ENCODE measurements around the gene FRMD4A. TPM values are rescaled to one million over a fixed set of nuclear protein-coding genes. Genes with fewer than 3 reads are reported as not detected.

FRMD4A gene
- total RNA-seq, 1 donor from 2014 or later: 0.64 TPM

DNA sequence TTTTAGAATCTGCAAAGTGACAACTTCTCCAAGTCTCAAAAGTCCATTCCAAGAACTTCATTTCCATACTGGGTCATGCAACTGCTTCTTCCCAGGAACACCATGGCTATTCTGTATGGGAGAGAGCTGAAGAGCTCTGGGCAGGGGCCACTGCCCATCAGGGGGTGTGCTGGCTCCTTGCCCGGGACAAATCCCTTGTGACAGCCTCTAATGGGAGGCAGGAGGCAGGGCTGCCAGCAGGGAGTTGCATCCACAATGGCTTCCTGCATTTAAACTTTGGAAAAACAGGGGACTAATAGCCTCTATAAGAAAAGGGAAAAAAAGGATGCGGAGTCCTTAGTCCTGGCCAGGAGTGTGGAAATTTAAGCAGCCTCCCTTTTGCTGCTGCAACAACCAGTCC lies 18.4 kb upstream of the FRMD4A start:
- TF ChIP-seq, protein P1, sequence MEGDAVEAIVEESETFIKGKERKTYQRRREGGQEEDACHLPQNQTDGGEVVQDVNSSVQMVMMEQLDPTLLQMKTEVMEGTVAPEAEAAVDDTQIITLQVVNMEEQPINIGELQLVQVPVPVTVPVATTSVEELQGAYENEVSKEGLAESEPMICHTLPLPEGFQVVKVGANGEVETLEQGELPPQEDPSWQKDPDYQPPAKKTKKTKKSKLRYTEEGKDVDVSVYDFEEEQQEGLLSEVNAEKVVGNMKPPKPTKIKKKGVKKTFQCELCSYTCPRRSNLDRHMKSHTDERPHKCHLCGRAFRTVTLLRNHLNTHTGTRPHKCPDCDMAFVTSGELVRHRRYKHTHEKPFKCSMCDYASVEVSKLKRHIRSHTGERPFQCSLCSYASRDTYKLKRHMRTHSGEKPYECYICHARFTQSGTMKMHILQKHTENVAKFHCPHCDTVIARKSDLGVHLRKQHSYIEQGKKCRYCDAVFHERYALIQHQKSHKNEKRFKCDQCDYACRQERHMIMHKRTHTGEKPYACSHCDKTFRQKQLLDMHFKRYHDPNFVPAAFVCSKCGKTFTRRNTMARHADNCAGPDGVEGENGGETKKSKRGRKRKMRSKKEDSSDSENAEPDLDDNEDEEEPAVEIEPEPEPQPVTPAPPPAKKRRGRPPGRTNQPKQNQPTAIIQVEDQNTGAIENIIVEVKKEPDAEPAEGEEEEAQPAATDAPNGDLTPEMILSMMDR (IDR thresholded peaks at IDR 0.05): no peak
- ChIA-PET CTCF (no interaction called here), POLR2A (no interaction called here)
- intact Hi-C loops (cut with micrococcal nuclease): no loop called here
- Mint-ChIP-seq H3K27me3 (peaks cover 19% of the 10 kb centered on the region), H3K4me3 (no peak overlapping the region), H3K27ac (no peak overlapping the region), H3K4me1 (no peaks in the 10 kb centered on the region), H3K36me3 (ENCODE audit: low read depth) (no peaks in the 10 kb centered on the region), H3K9me3 (no peaks in the 10 kb centered on the region)
- no peak for DNase-seq
- no peak for ATAC-seq (ENCODE audit: low read depth)

DNA sequence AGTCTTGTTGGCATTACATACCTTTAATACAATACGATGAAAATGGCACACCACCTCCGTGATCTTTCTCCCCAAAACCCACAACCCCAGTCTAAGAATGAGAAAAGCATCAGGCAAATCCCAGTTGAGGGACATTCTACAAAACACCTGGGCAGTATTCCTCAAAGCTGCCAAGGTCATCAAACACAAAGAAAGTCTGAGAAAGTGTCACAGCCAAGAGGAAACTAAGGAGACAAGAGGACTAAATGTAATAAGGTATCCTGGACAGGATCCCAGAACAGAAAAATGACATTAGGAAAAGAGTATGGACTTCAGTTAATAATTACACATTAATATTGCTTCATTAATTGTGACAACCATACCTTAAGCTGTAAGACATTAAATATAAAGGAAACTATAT lies 14.5 kb upstream of the FRMD4A start:
- POLR2A ChIA-PET: no interaction called here

DNA sequence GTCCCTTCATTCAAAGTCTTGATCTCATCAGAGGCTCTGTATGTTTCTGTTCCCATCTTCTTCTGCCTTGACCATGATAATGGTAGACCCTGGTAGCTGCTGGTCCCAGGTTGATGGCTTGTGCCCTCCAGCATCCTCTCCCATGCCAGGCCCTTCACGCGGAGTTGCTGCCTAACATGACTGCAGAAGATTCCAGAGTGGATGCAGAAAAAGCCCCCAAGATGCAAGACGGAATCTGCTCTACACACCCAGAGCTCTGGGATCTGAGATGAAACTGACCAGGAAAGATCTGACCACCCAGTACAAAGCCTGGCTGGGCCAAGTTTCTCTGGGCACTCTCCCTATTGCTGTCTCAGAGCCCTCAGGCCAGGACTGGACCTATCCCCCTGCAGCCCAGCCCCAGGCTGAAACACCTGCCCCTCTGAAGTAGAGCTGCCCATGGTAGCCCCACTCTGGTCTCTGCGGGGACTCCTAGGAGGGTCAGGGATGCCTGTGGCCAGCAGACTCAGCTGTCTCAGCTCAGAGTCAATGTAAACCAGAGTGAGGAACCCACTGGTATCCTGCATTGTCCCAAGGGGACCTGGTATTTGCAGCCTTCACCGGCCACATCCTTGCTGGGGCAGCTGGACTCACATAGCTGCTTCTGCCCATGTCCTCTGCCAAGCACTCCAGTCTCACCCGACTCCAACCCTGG lies 9.5 kb upstream of the FRMD4A start:
- Mint-ChIP-seq H3K9me3 (no peaks in the 10 kb centered on the region), H3K4me1 (no peaks in the 10 kb centered on the region), H3K36me3 (ENCODE audit: low read depth) (no peaks in the 10 kb centered on the region), H3K27me3 (peaks cover 23% of the 10 kb centered on the region), H3K4me3 (no peak overlapping the region), H3K27ac (no peak overlapping the region)
- POLR2A ChIA-PET: no interaction called here
- CTCF ChIA-PET: no interaction called here
- DNase-seq (no peak), ATAC-seq (ENCODE audit: low read depth) (no peak)
- intact Hi-C loops (cut with micrococcal nuclease): no loop called here
- TF ChIP-seq, protein P1 (IDR thresholded peaks at IDR 0.05): no peak

More for the DNA sequence above, 14.5 kb upstream of the FRMD4A start:
- TF ChIP-seq, protein P1 (IDR thresholded peaks at IDR 0.05): no peak
- CTCF ChIA-PET: no interaction called here
- intact Hi-C loops (cut with micrococcal nuclease): no loop called here
- Mint-ChIP-seq H3K36me3 (ENCODE audit: low read depth) (no peaks in the 10 kb centered on the region), H3K4me3 (no peak overlapping the region), H3K4me1 (no peaks in the 10 kb centered on the region), H3K27ac (no peak overlapping the region), H3K9me3 (no peaks in the 10 kb centered on the region), H3K27me3 (peaks cover 28% of the 10 kb centered on the region)
- ATAC-seq (ENCODE audit: low read depth) (no peak), DNase-seq (no peak)

DNA sequence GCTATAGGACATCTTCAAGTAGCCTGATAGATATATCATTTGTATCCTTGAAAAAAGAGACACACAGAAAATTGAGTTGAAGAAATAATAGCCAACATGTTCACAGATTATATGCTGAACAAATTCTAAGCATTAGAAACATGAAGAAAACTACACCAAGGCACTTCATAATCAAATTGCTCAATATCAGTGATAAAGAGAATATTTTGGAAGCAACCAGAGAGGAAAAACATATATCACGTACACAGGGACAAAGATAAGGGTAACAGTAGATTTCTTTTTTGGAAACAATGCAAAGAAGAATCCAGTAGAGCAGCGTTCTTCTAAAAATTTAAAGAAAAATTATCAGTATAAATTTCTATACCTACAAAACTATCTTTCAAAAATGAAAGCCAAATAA lies 6.0 kb upstream of the FRMD4A start:
- ATAC-seq (ENCODE audit: low read depth) (no peak), DNase-seq (no peak)
- POLR2A ChIA-PET: no interaction called here
- Mint-ChIP-seq H3K27me3 (peaks cover 18% of the 10 kb centered on the region), H3K27ac (no peak overlapping the region), H3K36me3 (ENCODE audit: low read depth) (no peaks in the 10 kb centered on the region), H3K9me3 (no peaks in the 10 kb centered on the region), H3K4me1 (no peaks in the 10 kb centered on the region), H3K4me3 (no peak overlapping the region)
- CTCF ChIA-PET: no interaction called here
- intact Hi-C loops (cut with micrococcal nuclease): no loop called here
- TF ChIP-seq, protein P1 (IDR thresholded peaks at IDR 0.05): no peak

DNA sequence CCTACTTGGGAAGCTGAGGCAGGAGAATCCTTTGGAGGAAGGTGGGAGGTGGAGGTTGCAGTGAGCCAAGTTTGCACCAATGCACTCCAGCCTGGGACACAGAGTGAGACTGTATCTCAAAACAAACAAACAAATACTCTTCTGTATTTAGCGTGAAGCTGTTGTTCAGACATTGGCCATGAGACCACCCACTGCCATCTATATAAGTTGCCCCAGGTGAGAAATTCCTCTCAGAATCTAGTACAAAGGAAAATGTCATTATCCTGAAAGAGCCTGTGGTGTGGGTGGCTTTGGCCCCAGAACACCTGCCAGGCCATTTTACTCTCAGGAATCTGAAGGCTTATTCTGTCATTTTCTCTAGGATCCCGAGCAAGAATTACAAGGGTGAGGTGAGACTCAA lies 4.0 kb upstream of the FRMD4A start:
- ATAC-seq (ENCODE audit: low read depth) (no peak), DNase-seq (no peak)
- Mint-ChIP-seq H3K4me3 (no peak overlapping the region), H3K27me3 (peaks cover 26% of the 10 kb centered on the region), H3K9me3 (no peaks in the 10 kb centered on the region), H3K36me3 (ENCODE audit: low read depth) (no peaks in the 10 kb centered on the region), H3K4me1 (no peaks in the 10 kb centered on the region), H3K27ac (no peak overlapping the region)
- CTCF ChIA-PET: no interaction called here
- TF ChIP-seq, protein P1 (IDR thresholded peaks at IDR 0.05): no peak
- POLR2A ChIA-PET: no interaction called here
- intact Hi-C loops (cut with micrococcal nuclease): no loop called here

Data from activated B cell treated with CpG ODN at 0.5 μM for 24 hours (primary cell).